Lung (tissue), 12 donors: ENCODE data around the gene CHFR. TPM values are rescaled to one million over a fixed set of nuclear protein-coding genes. Genes with fewer than 3 reads are reported as not detected.

ENCODE experiments used
- ATAC-seq: fragments of 200-7000 bp; cut with Tn5 transposase; one replicate; pipeline ENCODE4 v1.9.1; 2020; ENCODE audit warnings: moderate number of reproducible peaks; ENCODE audit not compliant: insufficient read depth, low FRiP score
- DNase-seq, 3 donors: peaks; one replicate each; pipeline ENCODE4 v3.0.0-alpha.2; 2013 to 2017
- H3K27ac ChIP-seq, 2 donors: one replicate each; pipeline ENCODE4 v1.5.1; 2013; ENCODE audit warnings: mild to moderate bottlenecking in 2 of 2, moderate library complexity in 2 of 2, control low read depth in 1 of 2, inconsistent platforms in 1 of 2, low read depth in 1 of 2, low read length in 1 of 2
- H3K27me3 ChIP-seq, 3 donors: one replicate each; pipeline ENCODE4 v1.5.1; 2013; ENCODE audit warnings: low read length in 2 of 3; ENCODE audit not compliant: control insufficient read depth in 3 of 3, insufficient read depth in 3 of 3
- H3K36me3 ChIP-seq, 4 donors: one replicate each; pipeline ENCODE4 v1.5.1; 2013; ENCODE audit warnings: low read length in 4 of 4, mild to moderate bottlenecking in 1 of 4, moderate library complexity in 1 of 4; ENCODE audit not compliant: control insufficient read depth in 4 of 4, insufficient read depth in 4 of 4
- H3K4me1 ChIP-seq, 5 donors: one replicate each; pipeline ENCODE4 v1.5.1; 2013; ENCODE audit warnings: low read length in 5 of 5, mild to moderate bottlenecking in 2 of 5, moderate library complexity in 1 of 5; ENCODE audit not compliant: control insufficient read depth in 5 of 5, insufficient read depth in 5 of 5
- H3K4me3 ChIP-seq: one replicate; pipeline ENCODE4 v1.5.1; 2013; ENCODE audit warnings: mild to moderate bottlenecking, control low read depth, moderate library complexity
- H3K9ac ChIP-seq, 2 donors: one replicate each; pipeline ENCODE4 v1.5.1; 2013; ENCODE audit warnings: low read length in 2 of 2, control low read depth in 1 of 2; ENCODE audit not compliant: insufficient read depth in 1 of 2
- H3K9me3 ChIP-seq, 4 donors: one replicate each; pipeline ENCODE4 v1.5.1; 2013; ENCODE audit warnings: low read length in 3 of 4, mild to moderate bottlenecking in 1 of 4, moderate library complexity in 1 of 4; ENCODE audit not compliant: control insufficient read depth in 4 of 4, insufficient read depth in 3 of 4
- CTCF ChIP-seq: IDR thresholded peaks from 2 replicates; pipeline ENCODE4 v1.5.1; 2012; ENCODE audit warnings: mild to moderate bottlenecking; ENCODE audit errors: control extremely low read depth, extremely low read depth
- WGBS, 2 donors: extraction: QIAGEN DNeasy Blood & Tissue Kit; methylation state at CpG; one replicate each; pipeline ENCODE4 v1.1.7; 2013; 5-methylcytosine and 5-hydroxymethylcytosine counted together
- polyA plus RNA-seq, 2 donors: library from polyadenylated mRNA; stranded (reverse); fragments of 200-250 nt; gene quantifications; one replicate each; pipeline ENCODE4 v1.2.1, GENCODE V29; 2013
- total RNA-seq, 2 donors: library from RNA; depleted of rRNA in 1 of 2; stranded (reverse); fragments of >200 nt in 1 of 2; gene quantifications; one replicate each; pipeline ENCODE4 v1.2.1, GENCODE V29; 2014 to 2021
- donor health status: control.
- donor health status: control.
- donor health status: Bipolar disorder and iron deficiency.
- donor health status: healthy.
- donor health status: DM: yes; HTN: yes; CAD: no.

Gene CHFR
- total and polyA plus RNA-seq, 4 donors, result 35.1 to 59.9 (median 40.3) TPM

- Histone ChIP-seq H3K36me3 (peaks cover 22 to 48% (median 25%) of the 10 kb centered on the region in 4 donors), H3K27me3 (no peaks in the 10 kb centered on the region), H3K9me3 (peaks cover 0 to 9% (median 0%) of the 10 kb centered on the region in 4 donors), H3K27ac (no peak overlapping the region), H3K4me3 (no peak overlapping the region), H3K4me1 (no peaks in the 10 kb centered on the region), H3K9ac (no peak overlapping the region)
- TF ChIP-seq CTCF, result no peak
- no peak for DNase-seq
- ATAC-seq, result no peak
- 96 to 98% methylated on average over 14 of the region's 14 CpGs for WGBS, 2 donors
These were observed 17.9 kb downstream of the CHFR start for GRCh38 chr12:132869551-132869950.

DNA sequence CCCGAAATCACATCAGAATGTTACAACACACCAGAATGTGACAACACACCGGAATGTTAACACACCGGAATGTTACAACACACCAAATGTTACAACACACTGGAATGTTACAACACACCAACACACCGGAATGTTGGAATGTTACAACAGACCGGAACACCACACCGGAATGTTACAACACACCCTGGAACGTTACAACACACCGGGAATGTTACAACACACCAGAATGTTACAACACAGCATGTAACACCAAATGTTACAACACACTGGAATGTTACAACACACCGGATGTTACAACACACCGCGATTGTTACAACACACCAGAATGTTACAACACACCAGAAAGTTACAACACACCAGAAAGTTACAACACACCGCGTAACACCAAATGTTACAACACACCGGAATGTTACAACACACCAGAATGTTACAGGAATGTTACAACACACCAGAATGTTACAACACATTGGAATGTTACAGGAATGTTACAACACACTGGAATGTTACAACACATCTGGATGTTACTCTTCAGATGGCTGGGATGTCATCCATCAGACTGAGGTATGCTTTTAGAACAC is 21.1 kb downstream of the CHFR start:
- TF ChIP-seq CTCF, result no peak
- peak overlapping the region in 1 of 2 donors; percentile 17 for H3K27ac ChIP-seq
- no peak overlapping the region for H3K9ac ChIP-seq
- no peak overlapping the region for H3K4me3 ChIP-seq
- H3K27me3 ChIP-seq, result no peaks in the 10 kb centered on the region
- WGBS, 2 donors, result 40 to 76% methylated on average over 14 of the region's 14 CpGs
- H3K9me3 ChIP-seq, result peaks cover 0 to 9% (median 0%) of the 10 kb centered on the region in 4 donors
- peak in 1 of 3 donors; percentile 4 for DNase-seq
- H3K36me3 ChIP-seq, result peaks cover 22 to 37% (median 23%) of the 10 kb centered on the region in 4 donors
- no peak for ATAC-seq
- no peaks in the 10 kb centered on the region for H3K4me1 ChIP-seq

GRCh38 chr12:132861558-132861957 is 25.8 kb downstream of the CHFR start:
- WGBS, 2 donors, result 90 to 97% methylated on average over 8 of the region's 8 CpGs
- Histone ChIP-seq H3K9me3 (peaks cover 0 to 3% (median 0%) of the 10 kb centered on the region in 4 donors), H3K9ac (no peak overlapping the region), H3K27me3 (no peaks in the 10 kb centered on the region), H3K4me3 (no peak overlapping the region), H3K36me3 (peaks cover 13 to 39% (median 27%) of the 10 kb centered on the region in 4 donors), H3K4me1 (no peaks in the 10 kb centered on the region), H3K27ac (no peak overlapping the region)
- DNase-seq (no peak), ATAC-seq (no peak)
- no peak for TF ChIP-seq CTCF
